ENCODE measurements around the gene BTN2A1. TPM values are rescaled to one million over a fixed set of nuclear protein-coding genes. Genes with fewer than 3 reads are reported as not detected.
A peak's percentile ranks its signal among the peaks of the same experiment; 100 is the strongest.
"Not testable (repeated sequence)": the region's sequence is repeated elsewhere in the genome, so short reads cannot be mapped to it uniquely, and the experiment has no call there.

BTN2A1 gene
- 6.1 and 7.9 TPM in 2 replicates for total RNA-seq

DNA sequence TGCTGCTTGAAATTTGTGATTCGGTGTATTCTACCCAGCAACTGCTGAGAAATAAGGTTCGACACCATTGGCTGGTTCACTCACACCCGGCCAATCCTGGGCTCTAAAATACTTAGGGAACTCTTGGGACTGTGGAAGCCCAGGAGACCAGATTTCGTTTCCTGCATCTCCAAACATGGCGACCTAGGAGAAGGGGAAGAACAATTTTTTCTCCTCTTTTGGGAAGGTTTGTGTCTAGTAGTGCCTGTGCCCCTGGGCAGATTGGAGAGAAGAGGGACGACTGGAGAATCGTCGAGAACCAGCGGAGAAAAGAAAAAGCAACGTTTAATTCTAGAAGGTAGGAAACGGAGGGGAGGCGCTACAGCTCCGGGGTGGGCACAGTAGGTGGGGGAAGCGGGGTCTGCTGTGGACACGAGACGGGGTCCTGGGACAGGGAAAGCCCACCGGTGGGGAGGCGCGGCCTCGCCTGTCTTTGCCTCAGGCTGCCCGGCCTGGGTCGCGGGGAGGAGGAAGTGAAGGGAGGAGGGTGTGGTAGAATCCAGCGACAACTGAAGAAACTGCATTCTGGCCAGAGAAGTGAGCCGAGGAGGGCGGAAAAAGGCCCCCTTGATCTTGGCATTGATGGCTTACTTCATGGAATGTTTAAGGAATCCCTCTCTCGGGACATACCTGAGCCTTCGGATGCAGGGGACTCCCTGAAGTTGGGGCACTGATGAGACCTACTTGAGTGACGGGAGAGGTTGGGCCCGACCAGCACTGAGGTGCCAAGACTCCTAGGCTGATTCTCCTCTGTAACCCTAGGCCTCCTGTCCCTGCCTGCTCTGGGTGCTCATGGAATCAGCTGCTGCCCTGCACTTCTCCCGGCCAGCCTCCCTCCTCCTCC is at the start of gene BTN2A1:
Gene BTN2A1 (plus strand): TSS at position 150 of the 883 bp plus-strand sequence. CDS start 682 bp downstream, at position 832.
- peak; percentile 94 to 95 for DNase-seq (ENCODE audit: low read depth in 2 of 2)

DNA sequence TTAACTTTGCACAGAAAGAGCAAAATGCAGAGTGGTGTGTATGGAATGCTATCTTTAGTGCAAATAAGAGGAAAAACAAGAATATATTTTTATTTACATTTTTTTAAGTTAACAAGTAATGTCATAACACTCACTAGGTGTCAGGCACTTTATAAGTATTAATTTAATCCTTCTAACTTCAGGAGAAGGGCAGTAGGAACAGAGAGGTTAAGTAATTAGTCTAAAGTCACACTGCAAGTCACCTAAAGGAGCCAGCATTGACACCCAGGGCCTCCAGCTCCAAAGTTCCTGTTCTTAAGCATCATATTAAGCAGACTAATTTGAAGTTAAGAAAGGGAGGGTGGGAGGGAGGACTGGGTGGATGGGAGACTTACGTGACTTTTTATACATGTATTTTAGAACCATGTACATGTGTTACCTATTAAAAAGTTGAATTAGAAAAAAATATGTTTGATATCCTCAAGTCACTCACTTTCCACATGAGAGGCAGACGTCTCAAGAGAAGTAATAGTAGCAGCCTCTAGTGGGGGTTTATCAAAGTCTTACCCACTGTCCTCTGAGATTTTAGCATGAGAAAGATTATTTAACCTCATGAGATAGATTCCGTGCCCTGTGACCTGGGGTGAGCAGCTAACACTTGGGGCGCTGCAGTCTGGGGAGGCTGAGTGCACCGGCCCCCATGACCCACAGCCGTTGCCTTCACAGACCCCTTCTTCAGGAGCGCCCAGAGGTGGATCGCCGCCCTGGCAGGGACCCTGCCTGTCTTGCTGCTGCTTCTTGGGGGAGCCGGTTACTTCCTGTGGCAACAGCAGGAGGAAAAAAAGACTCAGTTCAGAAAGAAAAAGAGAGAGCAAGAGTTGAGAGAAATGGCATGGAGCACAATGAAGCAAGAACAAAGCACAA is 48.7 kb upstream of the BTN2A1 start:
- DNase-seq (ENCODE audit: low read depth in 2 of 2) = no peak

DNA sequence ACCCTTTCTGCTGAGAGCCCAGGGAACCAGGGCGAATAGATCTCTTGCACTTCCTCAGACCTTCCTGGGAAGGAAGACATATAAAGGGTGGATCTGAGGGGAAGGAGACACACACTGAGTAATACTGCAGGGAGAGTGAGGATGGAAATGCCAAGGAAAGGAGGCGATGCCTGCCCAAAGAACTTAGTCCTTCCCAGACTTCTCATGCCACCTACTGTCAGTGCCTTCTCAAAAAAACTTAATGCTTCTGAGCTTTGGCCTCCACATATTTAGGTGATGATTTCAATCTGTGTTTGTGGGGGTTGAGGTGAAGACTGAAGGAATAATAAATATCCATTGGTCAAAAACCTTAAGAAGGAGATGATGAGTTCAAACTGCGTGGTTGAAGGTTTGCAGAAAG is 46.0 kb upstream of the BTN2A1 start:
- peak in 1 of 2 donors; percentile 22 for DNase-seq (ENCODE audit: low read depth in 2 of 2)

DNA sequence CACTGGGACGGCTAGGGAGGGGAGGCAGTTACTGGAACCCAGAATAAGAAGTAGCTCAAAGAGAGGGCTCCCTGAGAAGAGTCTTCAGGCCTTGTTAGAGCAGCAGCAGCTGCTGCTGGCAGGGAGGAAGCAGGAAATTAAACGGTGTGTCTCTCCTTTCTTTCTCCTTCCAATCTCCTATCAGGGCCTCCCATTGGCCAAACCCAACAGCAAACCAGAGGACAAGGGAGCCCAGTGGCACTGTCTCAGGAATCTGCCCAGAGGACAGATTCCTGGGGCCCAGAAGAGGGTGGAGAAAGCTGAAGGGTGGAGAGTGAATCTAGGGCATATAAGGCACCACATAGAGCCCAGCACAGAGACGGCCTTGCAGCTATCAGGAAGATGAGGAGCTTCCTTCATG is 45.5 kb upstream of the BTN2A1 start:
- DNase-seq (ENCODE audit: low read depth in 2 of 2) = no peak

DNA sequence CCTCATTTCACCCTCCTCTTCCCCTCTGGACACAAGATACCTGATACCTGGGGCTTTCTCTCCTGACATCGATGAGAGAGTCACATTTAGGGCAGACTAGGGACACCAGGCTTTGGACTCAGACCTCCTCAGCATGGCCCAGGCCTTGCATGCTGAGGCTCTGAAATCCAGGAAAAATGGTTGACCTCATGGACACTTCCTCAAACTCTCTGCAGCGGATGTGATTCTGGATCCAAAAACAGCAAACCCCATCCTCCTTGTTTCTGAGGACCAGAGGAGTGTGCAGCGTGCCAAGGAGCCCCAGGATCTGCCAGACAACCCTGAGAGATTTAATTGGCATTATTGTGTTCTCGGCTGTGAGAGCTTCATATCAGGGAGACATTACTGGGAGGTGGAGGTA is 44.8 kb upstream of the BTN2A1 start:
- DNase-seq (ENCODE audit: low read depth in 2 of 2) = peak in 1 of 2 donors; percentile 41

DNA sequence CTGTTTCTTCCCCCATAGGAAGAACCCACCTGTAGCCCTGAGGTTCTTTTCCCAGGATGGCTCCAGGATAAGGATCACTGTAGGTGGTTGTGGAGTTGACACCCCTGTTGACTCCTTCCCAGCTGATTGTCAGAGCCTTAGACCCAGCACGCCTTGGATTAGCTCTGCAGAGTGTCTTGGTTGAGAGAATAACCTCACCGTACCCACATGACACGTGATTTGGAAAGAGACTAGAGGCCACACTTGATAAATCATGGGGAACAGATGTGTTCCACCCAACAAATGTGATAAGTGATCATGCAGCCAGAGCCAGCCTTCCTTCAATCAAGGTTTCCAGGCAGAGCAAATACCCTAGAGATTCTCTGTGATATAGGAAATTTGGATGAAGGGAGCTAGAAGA is 43.5 kb upstream of the BTN2A1 start:
- no peak for DNase-seq (ENCODE audit: low read depth in 2 of 2)

DNA sequence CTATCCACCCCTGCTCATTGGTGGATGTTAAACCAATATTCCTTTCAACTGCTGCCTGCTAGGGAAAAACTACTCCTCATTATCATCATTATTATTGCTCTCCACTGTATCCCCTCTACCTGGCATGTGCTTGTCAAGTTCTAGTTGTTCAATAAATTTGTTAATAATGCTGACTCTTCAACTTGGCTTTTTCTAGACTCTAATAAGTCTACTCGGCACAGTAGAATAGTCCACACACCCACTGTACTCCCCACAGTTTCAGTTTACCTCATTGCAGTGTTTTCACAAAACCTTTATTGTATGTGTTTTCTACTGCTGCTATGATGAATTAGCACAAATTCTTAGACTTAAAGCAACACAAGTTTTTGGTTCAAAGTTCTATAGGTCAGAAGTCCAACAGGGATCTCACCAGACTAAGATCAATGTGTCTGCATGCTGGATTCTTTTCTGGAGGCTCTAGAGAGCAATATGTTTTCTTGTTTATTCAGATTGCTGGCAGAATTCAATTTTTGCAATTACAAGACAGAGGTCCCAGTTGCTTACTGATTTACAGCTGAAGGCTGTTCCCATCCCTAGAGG is 42.6 kb upstream of the BTN2A1 start:
- no peak for DNase-seq (ENCODE audit: low read depth in 2 of 2)

DNA sequence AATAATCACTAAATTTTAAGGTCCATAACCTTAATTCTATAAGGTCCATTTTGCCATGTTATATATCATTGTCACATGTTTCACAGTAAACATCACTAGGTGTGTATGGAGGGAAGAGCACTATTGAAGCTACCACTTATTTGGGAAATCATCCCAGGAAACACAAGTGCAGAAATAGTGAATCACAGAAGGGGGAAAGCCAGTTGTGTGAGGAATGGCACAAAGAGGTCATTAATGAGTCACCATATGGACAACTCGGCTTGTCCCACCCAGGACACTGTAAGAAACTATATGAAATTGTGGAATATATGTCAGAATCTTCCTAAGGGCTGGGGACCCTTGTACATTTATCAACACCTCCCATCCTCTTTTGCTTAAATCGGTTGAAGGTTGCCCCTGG is 42.0 kb upstream of the BTN2A1 start:
- no peak for DNase-seq (ENCODE audit: low read depth in 2 of 2)

DNA sequence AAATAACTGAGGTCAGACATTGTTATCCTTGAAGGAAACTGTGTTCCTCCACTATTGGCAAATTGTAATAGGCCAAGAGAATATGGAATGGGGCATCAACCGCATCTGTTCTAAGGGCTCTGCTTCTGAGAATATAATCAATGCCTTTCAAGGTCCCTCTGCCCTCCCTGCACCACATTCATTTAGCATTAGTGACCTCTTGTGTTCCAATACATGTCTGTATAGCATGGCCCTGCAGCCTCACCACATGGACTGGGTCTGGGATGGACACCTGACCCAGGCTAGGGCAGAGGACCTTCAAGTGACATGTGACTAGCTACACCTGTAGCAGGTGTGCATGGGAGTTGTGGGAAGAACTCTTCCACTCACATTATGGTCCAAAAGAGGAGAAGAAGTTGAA is 41.5 kb upstream of the BTN2A1 start:
- no peak for DNase-seq (ENCODE audit: low read depth in 2 of 2)

DNA sequence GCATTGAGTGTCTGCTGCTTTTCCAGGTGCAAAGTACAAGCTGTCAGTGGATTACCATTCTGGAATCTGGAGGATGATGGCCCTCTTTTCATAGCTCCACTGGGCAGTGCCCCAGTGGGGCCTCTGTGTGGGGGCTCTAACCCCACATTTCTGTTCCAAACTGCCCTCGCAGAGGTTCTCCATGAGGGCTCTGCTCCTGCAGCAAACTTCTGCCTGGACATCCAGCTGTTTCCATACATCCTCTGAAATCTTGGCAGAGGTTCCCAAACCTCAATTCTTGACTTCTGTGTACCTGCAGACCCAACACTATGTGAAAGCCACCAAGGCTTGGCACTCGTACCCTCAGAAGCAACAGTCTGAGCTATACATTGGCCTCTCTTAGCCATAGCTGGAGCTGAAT is 39.7 kb upstream of the BTN2A1 start:
- not testable (repeated sequence) for DNase-seq (ENCODE audit: low read depth in 2 of 2)

DNA sequence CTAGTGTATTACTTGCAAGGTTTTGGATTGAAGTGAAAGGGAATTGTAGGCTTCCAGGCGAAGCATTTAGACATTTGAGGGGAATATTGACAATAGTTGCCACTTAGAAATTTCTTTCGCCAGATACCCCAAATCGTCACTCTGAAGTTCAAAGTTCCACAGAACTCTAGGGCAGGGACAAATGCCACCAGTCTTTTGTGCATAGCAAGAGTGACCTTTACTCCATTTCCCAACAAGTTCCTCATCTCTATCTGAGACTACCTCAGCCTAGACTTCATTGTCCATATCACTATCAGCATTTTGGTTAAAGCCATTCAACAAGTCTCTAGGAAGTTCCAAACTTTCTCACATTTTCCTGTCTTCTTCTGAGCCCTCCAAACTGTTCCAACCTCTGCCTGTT is 39.0 kb upstream of the BTN2A1 start:
- not testable (repeated sequence) for DNase-seq (ENCODE audit: low read depth in 2 of 2)

DNA sequence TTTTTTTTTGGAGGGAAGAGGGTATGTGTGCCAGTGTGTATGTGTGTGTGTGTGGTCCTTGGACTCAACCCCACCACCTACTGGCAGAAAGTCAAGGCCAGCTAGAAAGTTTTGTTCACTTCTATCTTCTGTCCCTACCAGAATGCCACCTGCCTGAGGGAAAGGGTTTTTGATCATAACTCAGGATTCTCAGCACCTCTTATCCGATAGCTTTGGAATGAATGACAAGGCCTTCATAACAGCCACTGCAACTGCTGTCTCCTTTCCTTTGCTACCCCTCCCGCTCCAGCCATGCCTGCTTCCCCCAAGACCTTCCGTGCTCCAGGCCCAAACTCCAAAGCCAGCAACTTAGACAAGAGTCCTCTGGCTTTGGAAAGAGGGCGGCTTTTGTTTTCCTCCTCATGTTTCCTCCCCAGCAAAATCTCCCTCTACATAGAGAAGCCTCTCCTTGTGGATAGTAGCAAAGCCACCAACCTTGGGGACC is 37.0 kb upstream of the BTN2A1 start:
- DNase-seq (ENCODE audit: low read depth in 2 of 2) = peak; percentile 59 to 64

DNA sequence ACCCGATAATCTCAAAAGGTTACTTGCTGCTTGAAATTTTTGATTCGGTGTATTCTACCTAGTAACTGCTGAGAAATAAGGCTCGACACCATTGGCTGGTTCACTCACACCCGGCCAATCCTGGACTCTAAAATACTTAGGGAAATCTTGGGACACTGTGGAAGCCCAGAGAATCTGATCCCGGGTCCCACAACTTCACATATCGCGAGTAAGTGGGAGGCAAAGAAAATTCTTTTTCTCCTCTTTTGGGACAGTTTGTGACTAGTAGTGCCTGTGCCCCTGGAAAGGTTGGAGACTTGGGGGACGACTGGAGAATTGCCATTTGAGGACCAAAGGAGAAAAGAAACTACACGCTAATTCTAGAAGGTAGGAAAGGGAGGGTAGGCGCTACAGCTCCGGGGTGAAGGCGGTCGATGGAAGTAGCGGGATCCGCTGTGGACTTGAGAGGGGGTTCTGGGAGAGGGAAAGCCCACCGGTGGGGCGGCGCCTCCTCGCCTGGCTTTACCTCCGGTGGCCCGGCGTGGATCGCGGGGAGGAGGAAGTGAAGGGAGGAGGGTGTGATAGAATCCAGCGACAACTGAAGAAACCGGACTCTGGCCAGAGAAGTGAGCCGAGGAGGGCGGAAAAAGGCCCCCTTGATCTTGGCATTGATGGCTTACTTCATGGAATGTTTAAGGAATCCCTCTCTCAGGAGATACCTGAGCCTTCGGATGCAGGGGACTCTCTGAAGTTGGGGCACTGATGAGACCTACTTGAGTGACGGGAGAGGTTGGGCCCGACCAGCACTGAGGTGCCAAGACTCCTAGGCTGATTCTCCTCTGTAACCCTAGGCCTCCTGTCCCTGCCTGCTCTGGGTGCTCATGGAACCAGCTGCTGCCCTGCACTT is 36.3 kb upstream of the BTN2A1 start:
- DNase-seq (ENCODE audit: low read depth in 2 of 2) = peak; percentile 90 to 94

DNA sequence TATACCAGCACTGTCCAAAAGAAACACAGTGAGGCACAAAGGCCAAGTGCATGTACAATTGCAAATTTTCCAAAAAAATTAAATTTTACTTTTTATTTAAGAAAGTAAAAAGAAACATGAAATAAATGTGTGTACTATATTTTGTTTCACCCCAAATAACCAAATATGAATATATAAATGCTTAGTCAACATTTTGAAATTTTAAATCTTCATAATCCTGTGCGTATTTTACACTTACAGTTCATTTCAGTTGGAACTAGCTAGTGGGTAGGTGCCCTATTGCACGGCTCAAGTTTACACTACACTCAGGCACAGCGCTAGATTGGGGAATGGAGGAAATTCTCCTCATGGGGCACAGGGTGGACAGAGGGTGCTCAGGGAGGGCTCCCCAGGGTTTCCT is 35.4 kb upstream of the BTN2A1 start:
- no peak for DNase-seq (ENCODE audit: low read depth in 2 of 2)

DNA sequence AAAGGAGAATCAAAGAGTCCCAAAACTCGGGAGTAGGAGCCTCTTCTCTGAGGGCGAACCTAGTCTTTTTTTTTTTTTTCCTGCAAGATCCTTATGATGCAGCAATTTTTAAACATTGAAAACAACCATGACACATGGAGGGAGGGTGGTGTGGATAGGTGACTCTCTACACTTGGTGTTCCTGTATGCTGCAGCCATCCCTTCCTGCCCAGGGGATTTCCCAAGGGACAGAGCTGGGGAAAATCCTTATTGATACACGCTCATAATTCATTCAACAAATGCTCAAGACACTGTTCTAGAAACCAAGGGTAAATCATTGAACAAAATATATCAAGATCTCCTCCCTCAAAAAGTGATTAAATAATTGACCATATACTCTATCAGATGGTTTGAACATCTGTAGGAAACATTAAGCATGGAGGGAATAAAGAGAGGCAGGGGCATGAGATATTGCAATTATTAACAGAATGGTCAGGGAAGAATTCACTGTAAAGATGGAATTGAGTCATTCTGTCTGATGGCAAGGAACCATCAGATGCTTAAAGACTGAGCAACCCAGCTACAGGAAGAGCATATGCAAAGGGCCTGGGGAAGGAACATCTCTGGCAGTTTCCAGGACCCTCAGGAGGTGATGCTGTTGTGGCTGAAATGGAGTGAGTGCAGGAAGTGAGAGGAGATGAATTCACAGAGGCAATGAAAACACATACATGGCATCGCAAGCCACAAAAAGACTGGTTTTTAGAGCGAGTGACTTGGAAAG is 30.9 kb upstream of the BTN2A1 start:
- DNase-seq (ENCODE audit: low read depth in 2 of 2) = no peak

DNA sequence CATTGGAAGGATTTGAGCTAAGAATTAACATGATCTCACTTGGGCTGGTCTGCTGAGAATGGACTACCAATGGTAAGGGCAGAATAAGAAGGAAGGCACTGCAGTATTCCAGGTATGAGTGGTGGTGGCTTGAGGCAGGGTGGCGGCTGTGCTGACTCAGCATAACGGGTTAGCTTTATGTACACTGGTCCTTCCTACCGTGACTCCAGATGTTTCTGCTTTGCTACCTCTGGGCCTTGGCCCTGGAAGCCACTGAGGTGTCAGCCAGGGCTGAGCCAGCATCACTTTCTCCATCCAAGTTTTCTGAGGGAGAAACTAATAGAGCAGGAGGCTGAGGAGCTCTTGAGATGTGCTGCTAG is 30.3 kb upstream of the BTN2A1 start:
- no peak for DNase-seq (ENCODE audit: low read depth in 2 of 2)

DNA sequence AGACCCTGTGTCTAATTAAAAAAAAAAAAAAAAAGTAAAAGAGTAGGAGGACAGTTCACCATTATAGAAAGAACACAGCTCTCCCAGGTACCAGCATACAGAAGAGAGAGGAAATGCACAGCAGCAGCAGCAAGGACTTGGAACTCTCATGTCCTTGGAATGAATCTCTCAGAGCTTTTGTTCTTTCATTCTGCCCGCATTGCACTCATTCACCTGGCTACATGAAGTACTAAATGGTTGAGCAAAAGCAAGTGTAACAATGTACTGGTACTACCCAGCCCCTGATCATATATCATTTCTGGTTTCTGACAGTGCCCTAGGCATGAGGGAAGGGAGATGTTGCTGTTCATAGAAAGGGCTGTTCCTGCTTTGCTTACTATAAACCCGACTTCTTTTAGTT is 29.5 kb upstream of the BTN2A1 start:
- DNase-seq (ENCODE audit: low read depth in 2 of 2) = no peak

DNA sequence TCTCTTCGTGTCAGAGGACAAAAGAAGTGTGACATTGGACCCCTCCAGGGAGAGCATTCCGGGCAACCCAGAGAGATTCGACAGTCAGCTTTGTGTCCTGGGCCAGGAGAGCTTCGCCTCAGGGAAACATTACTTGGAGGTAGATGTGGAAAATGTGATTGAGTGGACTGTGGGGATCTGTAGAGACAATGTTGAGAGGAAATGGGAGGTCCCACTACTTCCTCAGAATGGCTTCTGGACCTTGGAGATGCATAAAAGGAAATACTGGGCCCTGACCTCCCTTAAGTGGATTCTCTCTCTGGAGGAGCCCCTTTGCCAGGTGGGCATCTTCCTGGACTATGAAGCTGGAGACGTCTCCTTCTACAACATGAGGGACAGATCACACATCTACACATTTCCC is 27.0 kb upstream of the BTN2A1 start:
- DNase-seq (ENCODE audit: low read depth in 2 of 2) = no peak

DNA sequence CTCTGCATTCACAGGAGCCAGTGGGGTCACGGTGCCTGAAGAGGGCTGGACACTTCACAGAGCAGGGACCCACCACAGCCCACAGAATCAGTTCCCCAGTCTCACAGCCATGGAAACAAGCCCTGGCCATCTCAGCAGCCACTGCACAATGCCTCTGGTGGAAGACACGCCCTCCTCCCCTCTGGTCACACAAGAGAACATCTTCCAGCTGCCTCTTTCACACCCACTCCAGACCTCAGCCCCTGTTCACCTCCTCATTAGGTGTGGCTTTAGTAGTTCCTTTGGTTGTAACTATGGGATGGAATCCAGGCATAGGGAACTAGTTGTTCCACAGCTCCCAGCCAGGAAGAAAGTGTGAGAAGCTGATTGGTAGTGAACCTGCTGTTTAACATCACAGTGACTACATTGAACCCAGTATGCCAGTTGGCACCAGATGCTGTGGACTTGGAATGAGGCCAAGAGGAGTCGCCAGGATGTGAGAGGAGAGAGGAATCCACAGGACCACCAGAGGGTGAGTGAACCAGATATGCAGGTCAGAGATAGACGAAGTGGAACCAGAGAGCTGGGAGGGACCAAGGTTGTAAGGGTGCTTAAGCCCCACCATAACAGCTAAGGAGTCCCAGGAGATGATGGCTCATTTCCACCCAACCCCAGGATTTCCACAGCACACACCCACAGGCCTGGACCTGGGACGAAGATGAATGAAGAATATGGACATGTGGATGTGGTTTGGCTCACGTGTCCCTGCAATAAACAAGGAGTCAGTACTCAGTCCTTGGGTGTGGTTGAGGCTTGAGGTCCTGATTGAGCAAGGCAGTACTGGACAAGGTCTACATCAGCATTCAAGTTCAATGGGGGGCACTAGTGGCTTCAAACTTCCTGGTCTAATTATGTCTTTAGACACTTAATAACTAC is 26.2 kb upstream of the BTN2A1 start:
- DNase-seq (ENCODE audit: low read depth in 2 of 2) = no peak
